SK-N-MC (cell line): ENCODE data around the gene TRAM2.
A peak's percentile ranks its signal among the peaks of the same experiment; 100 is the strongest.

ENCODE experiments used
- DNase-seq: peaks from one replicate; pipeline ENCODE4 v3.0.0-alpha.2; 2011; ENCODE audit warnings: low read depth, low spot score
- H3K27ac ChIP-seq: fragments of 200-600 bp; sonication (generic); 2 replicates; pipeline ENCODE4 v1.5.1; 2016; ENCODE audit warnings: mixed run types
- H3K36me3 ChIP-seq: fragments of 200-600 bp; sonication (generic); 2 replicates; pipeline ENCODE4 v1.6.1; 2017; ENCODE audit warnings: antibody characterized with exemption, low read length, mixed read lengths; ENCODE audit not compliant: insufficient read depth
- H3K4me3 ChIP-seq: fragments of 200-600 bp; sonication (generic); 2 replicates; pipeline ENCODE4 v1.5.1; 2016
- H3K9ac ChIP-seq: fragments of 200-600 bp; sonication (generic); 2 replicates; pipeline ENCODE4 v1.8.0; 2017; ENCODE audit warnings: mixed run types, mixed read lengths; ENCODE audit not compliant: insufficient read length
- H3K9me3 ChIP-seq: fragments of 200-600 bp; sonication (generic); 2 replicates; pipeline ENCODE4 v1.6.1; 2017; ENCODE audit warnings: low read depth, mild to moderate bottlenecking, antibody characterized with exemption, low read length, moderate library complexity, mixed read lengths
- EZH2 ChIP-seq: fragments of 200-600 bp; sonication (generic); IDR thresholded peaks from one replicate; pipeline ENCODE4 v1.6.1; 2017; ENCODE audit warnings: antibody characterized with exemption
- FOXP2 ChIP-seq: optimal IDR thresholded peaks from 2 replicates; pipeline ENCODE3; 2011; ENCODE audit warnings: mild to moderate bottlenecking, moderate library complexity; ENCODE audit not compliant: insufficient read depth; ENCODE audit errors: extremely low read length, control extremely low read depth
- POLR2AphosphoS5 ChIP-seq: IDR thresholded peaks from 2 replicates; pipeline ENCODE4 v1.6.1; 2012; ENCODE audit warnings: mild to moderate bottlenecking, low read depth, low read length, borderline replicate concordance

The TRAM2 gene

DNA sequence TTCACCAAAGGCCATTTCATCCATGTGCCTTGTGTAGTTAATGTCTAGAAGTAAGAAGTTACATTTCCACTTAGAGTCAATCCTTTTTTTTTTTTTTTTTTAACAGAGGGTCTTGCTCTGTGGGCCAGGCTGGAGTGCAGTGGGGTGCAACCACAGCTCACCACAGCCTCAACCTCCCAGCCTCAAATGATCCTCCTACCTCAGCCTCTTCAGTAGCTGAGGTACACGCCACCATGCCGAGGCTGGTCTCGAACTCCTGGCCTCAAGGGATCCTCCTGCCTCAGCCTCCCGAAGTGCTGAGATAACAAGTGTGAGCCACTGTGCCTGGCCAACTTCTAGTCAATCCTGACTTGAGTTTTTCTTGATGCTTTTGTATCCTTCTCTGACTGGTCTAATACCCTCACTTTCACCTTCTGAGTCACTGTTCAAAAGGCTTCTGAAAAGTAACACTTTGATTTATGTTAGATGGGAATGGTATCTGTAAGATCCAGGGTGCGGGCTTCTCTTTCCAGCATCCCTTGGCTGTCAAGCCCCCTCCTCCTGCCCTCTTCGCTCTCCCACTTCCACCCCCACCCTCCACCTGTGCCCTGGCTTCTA lies 22.1 kb downstream of the TRAM2 start:
- H3K9me3 ChIP-seq, result no peaks in the 10 kb centered on the region
- H3K36me3 ChIP-seq, result no peaks in the 10 kb centered on the region
- no peak overlapping the region for H3K4me3 ChIP-seq
- no peak overlapping the region for H3K27ac ChIP-seq
- TF ChIP-seq POLR2AphosphoS5 (no peak), EZH2 (no peak), FOXP2 (no peak)
- H3K9ac ChIP-seq, result no peak overlapping the region
- no peak for DNase-seq

DNA sequence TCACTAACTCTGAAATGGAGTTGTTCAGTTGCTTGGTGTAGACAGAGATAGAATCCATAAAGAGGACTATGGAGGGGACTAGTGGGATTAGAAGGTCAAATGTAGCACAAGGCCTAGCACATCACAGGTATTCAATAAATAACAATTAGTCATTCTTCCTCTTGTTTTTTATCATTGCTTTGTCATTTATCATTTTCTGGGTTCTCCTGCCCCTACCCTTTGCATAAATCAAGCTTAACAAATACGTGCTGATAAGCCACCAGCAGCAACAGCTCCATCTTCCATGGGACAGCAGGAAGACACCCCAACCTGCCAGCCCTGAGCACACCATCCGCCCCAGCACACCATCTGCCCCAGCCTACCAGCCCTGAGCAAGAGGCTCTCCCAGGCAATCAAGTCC lies 23.1 kb downstream of the TRAM2 start:
- TF ChIP-seq FOXP2 (no peak), EZH2 (no peak), POLR2AphosphoS5 (no peak)
- H3K9ac ChIP-seq, result no peak overlapping the region
- DNase-seq, result no peak
- no peak overlapping the region for H3K27ac ChIP-seq
- no peak overlapping the region for H3K4me3 ChIP-seq
- H3K36me3 ChIP-seq, result no peaks in the 10 kb centered on the region
- no peaks in the 10 kb centered on the region for H3K9me3 ChIP-seq

DNA sequence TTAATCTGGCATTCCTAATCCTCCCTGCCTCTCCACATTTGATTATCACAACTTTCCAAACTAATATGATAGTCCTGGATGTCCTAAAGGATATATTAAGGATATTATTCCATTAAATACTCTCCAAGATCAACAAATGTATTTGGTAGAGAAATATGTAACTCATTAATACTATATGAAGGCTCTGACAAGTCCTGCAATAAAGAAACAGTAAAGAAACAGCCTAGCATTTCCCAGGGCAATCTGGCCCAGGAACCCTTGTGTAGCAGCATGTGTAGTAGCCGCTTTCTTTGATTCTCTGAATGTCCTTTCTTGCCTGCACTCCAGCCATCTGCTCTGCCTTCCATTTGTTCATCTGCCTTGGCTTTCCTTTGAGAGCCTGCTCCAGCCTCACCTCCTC lies 23.7 kb downstream of the TRAM2 start:
- no peak overlapping the region for H3K27ac ChIP-seq
- TF ChIP-seq EZH2, result no peak
- no peak for TF ChIP-seq FOXP2
- TF ChIP-seq POLR2AphosphoS5, result no peak
- no peak overlapping the region for H3K9ac ChIP-seq
- H3K36me3 ChIP-seq, result no peaks in the 10 kb centered on the region
- no peak for DNase-seq
- H3K9me3 ChIP-seq, result no peaks in the 10 kb centered on the region
- no peak overlapping the region for H3K4me3 ChIP-seq

DNA sequence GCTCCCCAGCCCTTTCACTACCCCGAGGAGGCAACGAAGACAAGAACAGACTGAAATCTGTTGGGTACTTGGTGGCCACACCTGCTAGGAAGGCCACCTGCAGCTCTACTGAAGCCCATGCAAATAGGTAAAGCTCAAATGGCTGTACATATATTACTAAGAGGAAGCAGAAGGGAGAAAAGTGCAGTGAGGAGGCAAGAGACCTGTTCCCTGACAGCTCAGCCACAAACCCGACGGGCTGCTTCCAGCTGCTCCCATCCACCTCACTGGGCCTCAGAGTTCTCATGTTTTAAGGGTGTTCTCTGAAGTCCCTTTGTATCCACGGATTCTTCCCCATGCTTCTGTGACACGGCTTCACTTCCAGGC lies 24.6 kb downstream of the TRAM2 start:
- H3K27ac ChIP-seq, result no peak overlapping the region
- no peak for TF ChIP-seq EZH2
- DNase-seq, result no peak
- no peak overlapping the region for H3K4me3 ChIP-seq
- H3K9ac ChIP-seq, result no peak overlapping the region
- H3K9me3 ChIP-seq, result no peaks in the 10 kb centered on the region
- H3K36me3 ChIP-seq, result no peaks in the 10 kb centered on the region

DNA sequence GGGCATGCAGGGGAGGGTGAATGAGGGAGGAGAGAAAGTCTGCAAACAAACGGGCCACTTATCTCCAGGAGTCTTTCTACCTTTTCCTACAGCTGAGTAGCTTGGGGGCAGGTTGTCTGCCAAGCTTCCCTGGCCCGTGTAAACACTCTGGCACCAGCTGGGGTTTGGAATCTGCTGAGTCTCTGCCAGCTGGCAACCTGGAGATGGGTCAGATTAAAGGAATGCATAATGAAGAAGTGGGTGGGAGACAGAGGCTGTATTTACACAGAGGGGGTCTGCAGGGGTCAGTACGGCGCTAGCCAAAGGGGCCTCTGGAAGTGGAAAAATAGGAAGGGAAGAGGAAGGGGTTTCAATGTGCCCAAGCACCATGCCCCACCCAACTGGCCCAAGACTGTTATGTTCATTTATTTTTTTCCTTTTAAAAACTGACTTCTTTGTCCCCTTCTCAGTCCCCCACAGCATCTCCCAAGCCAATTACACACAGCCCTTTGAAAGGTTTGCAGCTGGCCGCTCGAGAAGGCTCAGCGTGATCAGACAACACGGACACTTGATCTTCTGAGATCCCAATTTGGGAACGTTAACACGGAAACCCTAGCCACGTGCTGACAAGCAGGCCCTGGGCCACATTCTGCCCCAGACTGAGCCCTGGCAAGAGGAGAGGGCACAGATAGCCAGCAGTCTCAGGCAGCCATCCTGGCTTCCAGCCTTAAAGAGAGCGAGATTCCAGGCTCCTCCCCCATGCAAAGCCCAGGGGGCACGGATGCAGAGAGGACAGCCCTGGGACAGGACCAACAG lies 25.2 kb downstream of the TRAM2 start:
- no peaks in the 10 kb centered on the region for H3K9me3 ChIP-seq
- no peak for TF ChIP-seq EZH2
- no peak for TF ChIP-seq FOXP2
- TF ChIP-seq POLR2AphosphoS5, result no peak
- no peak overlapping the region for H3K4me3 ChIP-seq
- no peak overlapping the region for H3K9ac ChIP-seq
- no peaks in the 10 kb centered on the region for H3K36me3 ChIP-seq
- H3K27ac ChIP-seq, result no peak overlapping the region
- DNase-seq, result no peak

DNA sequence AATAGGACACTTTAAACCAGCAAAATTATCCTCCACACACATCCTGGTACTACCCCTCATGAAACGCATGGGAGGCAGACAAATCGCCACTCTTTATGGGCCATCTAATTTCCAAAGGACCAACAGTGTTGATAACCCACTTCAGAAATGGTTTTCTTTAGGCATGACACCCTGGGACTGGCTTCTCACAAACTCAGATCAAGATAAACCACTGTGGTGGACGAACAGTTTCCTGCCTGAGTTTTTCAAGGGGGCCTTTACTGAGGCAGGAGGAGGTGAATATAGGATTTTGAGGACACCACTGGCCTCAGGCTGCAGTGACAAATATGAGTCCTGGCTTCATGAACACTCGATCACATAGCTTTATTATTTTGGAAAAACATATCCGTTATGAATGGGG lies 26.0 kb downstream of the TRAM2 start:
- H3K36me3 ChIP-seq, result no peaks in the 10 kb centered on the region
- no peak overlapping the region for H3K9ac ChIP-seq
- no peak for TF ChIP-seq FOXP2
- TF ChIP-seq EZH2, result no peak
- TF ChIP-seq POLR2AphosphoS5, result no peak
- H3K9me3 ChIP-seq, result no peaks in the 10 kb centered on the region
- H3K4me3 ChIP-seq, result no peak overlapping the region
- H3K27ac ChIP-seq, result no peak overlapping the region
- no peak for DNase-seq

DNA sequence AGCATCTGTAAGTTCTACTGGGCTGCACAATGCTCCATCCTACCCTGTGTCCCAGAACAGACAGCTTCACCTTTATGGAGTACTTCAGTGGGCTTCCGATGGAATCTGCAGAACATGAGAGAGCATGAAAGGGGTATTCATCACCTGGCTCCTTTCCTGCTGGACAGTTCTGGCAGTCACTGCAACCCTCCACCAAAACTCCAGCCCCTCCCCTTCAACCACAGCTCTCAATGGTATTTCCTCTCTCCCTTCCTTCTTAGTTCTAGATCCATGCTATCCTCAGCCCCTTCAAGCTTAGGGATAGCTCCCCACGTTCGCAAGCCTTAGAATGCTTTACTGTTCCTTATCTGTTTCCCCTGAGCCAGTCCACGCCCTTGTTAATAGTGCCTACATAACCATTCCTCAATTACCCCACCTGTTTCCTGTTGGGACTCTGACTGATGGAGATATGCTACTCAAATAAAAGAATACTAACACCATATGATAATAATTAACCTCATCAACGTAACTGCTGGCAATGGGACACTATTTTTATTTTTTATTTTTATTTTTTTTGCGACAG lies 26.8 kb downstream of the TRAM2 start:
- H3K27ac ChIP-seq, result no peak overlapping the region
- no peak for DNase-seq
- H3K9ac ChIP-seq, result no peak overlapping the region
- no peaks in the 10 kb centered on the region for H3K9me3 ChIP-seq
- H3K36me3 ChIP-seq, result no peaks in the 10 kb centered on the region
- no peak overlapping the region for H3K4me3 ChIP-seq
- no peak for TF ChIP-seq FOXP2
- TF ChIP-seq EZH2, result no peak
- TF ChIP-seq POLR2AphosphoS5, result no peak

DNA sequence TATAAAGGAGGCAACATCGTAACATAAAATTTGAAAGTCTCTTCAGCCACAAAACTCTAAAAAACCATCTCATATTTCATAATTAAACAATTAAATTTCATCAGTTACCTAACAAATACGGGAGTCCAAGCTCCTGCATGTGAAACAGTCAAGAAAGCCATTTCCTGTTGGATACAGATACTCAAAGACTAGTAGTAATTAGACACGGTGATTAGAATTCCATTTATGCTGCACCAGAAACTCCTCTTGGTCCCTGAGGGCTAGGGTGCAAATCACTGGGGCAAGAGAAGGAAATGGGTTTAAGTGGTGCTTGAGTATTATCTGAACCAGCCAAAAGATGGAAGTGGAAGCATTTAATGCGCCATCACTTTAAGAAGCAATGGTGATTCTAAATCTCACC lies 27.4 kb downstream of the TRAM2 start:
- TF ChIP-seq EZH2, result no peak
- peak; percentile 64; the same call in 1 of the 2 replicates for TF ChIP-seq POLR2AphosphoS5
- DNase-seq, result peak; percentile 61
- Histone ChIP-seq H3K9me3 (no peaks in the 10 kb centered on the region), H3K9ac (no peak overlapping the region), H3K27ac (no peak overlapping the region), H3K4me3 (no peak overlapping the region), H3K36me3 (no peaks in the 10 kb centered on the region)
